Osteoblast (primary cell): Measurements from ENCODE around the gene SORCS2. TPM values are rescaled to one million over a fixed set of nuclear protein-coding genes. Genes with fewer than 3 reads are reported as not detected.

Experiments used
- DNase-seq: peaks from one replicate; pipeline ENCODE4 v3.0.0; 2011; ENCODE audit warnings: low spot score, mixed read lengths; ENCODE audit not compliant: insufficient read length; ENCODE audit errors: missing footprints
- H2AFZ ChIP-seq: 2 replicates; pipeline ENCODE4 v1.6.0; 2011; ENCODE audit warnings: mild to moderate bottlenecking, low read length
- H3K27ac ChIP-seq: 2 replicates; pipeline ENCODE4 v1.5.1; 2011; ENCODE audit warnings: mild to moderate bottlenecking, low read depth, low read length, moderate library complexity
- H3K27me3 ChIP-seq: 2 replicates; pipeline ENCODE4 v1.6.0; 2012; ENCODE audit warnings: mild to moderate bottlenecking, control low read depth, inconsistent platforms, low read length, moderate library complexity; ENCODE audit not compliant: insufficient read depth
- H3K36me3 ChIP-seq: 2 replicates; pipeline ENCODE4 v1.5.1; 2011; ENCODE audit warnings: mild to moderate bottlenecking, low read length, control low read depth, moderate library complexity; ENCODE audit not compliant: insufficient read depth
- H3K4me1 ChIP-seq: 2 replicates; pipeline ENCODE4 v1.5.1; 2011; ENCODE audit warnings: mild to moderate bottlenecking, low read length, control low read depth, moderate library complexity; ENCODE audit not compliant: insufficient read depth
- H3K4me2 ChIP-seq: 2 replicates; pipeline ENCODE4 v1.6.0; 2011; ENCODE audit warnings: mild to moderate bottlenecking, low read length; ENCODE audit not compliant: insufficient read depth
- H3K4me3 ChIP-seq: fragments of 200-600 bp; sonication (generic); 3 replicates; pipeline ENCODE4 v1.5.1; 2012; ENCODE audit warnings: mild to moderate bottlenecking, low read length, inconsistent platforms; ENCODE audit not compliant: insufficient read depth
- H3K79me2 ChIP-seq: 2 replicates; pipeline ENCODE4 v1.6.0; 2012; ENCODE audit warnings: mild to moderate bottlenecking, low read length, control low read depth, inconsistent platforms; ENCODE audit not compliant: insufficient read depth
- H3K9me3 ChIP-seq: 2 replicates; pipeline ENCODE4 v1.5.1; 2011; ENCODE audit warnings: low read depth, low read length, control low read depth
- H4K20me1 ChIP-seq: 2 replicates; pipeline ENCODE4 v1.6.0; 2012; ENCODE audit warnings: mild to moderate bottlenecking, low read length, control low read depth; ENCODE audit not compliant: insufficient read depth
- total RNA-seq: library from RNA; depleted of rRNA; stranded (reverse); fragments of >200 nt; gene quantifications from 2 replicates; pipeline ENCODE4 v1.2.3, GENCODE V29; 2012
- TF ChIP-seq, protein P1 (sequence below): IDR thresholded peaks from 2 replicates; pipeline ENCODE4 v1.5.1; 2011; ENCODE audit warnings: mild to moderate bottlenecking, low read depth, low read length, moderate library complexity; ENCODE audit errors: extremely low read depth

Gene SORCS2
- total RNA-seq, 1 donor = 9.0 TPM

DNA sequence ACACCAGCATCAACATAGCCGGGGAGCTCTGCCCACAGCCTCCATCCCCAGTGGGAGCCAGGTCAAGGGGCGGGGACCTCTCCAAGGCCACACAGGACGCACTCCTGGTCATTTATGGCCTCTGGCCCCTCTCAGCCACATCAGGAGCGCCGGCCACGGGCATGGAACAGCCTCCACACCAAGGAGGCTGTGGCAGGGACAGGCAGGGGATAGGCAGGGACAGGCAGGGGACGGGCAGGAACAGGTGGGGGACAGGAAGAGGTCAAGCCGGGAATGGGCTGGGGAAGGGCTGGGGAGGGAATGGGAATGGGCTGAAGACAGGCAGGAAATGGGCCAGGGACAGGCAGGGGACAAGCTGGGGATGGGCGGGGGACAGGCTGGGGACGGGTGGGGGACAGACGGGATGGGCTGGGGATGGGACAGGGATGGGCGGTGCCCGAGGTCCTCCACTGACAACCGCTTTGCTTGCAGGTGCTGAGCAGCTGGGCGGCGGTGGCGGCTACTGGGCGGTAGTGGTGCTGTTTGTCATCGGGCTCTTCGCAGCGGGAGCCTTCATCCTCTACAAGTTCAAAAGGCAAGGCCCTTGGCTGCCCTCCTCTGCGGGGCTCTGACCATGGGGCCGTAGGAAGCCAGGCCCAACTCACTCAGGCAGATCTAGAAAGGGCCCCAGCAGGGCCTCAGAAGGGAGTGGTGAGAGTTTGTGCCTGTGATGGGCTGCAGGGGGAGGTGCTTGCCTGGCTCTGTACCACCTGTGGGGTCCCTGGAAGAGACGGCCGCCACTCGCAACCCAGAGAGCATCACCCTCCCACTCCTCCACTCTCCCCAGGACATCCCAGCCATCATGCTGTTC lies 541.7 kb downstream of the SORCS2 start:
- DNase-seq = no peak
- no peaks in the 10 kb centered on the region for H3K4me1 ChIP-seq
- H3K79me2 ChIP-seq = no peaks in the 10 kb centered on the region
- TF ChIP-seq, protein P1, sequence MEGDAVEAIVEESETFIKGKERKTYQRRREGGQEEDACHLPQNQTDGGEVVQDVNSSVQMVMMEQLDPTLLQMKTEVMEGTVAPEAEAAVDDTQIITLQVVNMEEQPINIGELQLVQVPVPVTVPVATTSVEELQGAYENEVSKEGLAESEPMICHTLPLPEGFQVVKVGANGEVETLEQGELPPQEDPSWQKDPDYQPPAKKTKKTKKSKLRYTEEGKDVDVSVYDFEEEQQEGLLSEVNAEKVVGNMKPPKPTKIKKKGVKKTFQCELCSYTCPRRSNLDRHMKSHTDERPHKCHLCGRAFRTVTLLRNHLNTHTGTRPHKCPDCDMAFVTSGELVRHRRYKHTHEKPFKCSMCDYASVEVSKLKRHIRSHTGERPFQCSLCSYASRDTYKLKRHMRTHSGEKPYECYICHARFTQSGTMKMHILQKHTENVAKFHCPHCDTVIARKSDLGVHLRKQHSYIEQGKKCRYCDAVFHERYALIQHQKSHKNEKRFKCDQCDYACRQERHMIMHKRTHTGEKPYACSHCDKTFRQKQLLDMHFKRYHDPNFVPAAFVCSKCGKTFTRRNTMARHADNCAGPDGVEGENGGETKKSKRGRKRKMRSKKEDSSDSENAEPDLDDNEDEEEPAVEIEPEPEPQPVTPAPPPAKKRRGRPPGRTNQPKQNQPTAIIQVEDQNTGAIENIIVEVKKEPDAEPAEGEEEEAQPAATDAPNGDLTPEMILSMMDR = no peak
- H3K27ac ChIP-seq = no peak overlapping the region
- H3K4me3 ChIP-seq = no peak overlapping the region
- no peaks in the 10 kb centered on the region for H4K20me1 ChIP-seq
- H3K9me3 ChIP-seq = no peaks in the 10 kb centered on the region
- H3K27me3 ChIP-seq = no peaks in the 10 kb centered on the region
- no peaks in the 10 kb centered on the region for H3K36me3 ChIP-seq
- no peak overlapping the region for H2AFZ ChIP-seq
- H3K4me2 ChIP-seq = no peak overlapping the region

DNA sequence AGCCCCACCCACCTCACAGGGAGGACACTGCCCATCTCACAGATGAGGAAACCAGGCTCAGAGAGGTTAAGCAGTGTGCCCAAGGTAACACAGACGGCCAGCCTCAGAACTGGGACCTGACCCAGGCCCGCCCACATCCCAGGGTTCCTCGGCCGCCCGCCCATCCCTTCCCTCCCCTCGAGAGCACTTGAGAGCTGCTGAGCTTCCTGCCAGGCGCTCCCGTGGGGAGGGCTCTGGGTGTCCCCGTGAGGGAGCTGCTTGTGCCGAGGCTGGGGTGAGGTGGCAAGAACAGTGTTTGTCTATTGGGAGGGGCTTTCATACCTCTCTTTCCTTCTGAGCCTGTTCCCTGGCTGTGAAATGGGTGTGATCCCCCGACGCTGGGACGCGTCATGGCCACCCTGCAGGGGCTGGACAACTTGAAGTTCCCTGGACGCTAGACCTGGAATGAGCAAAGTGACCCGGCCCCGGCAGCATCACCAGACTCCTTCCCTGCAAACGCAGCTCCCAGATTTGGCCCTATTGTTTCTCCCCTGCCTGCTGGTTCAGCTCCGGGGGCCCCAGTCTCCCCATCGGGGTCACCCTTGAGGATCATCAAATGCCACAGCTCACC lies 542.4 kb downstream of the SORCS2 start:
- H3K27me3 ChIP-seq = no peaks in the 10 kb centered on the region
- H3K36me3 ChIP-seq = no peaks in the 10 kb centered on the region
- TF ChIP-seq, protein P1 = no peak
- H3K9me3 ChIP-seq = no peaks in the 10 kb centered on the region
- no peaks in the 10 kb centered on the region for H3K4me1 ChIP-seq
- no peaks in the 10 kb centered on the region for H4K20me1 ChIP-seq
- no peaks in the 10 kb centered on the region for H3K79me2 ChIP-seq
- no peak overlapping the region for H3K27ac ChIP-seq
- DNase-seq = no peak
- no peak overlapping the region for H3K4me3 ChIP-seq
- H3K4me2 ChIP-seq = no peak overlapping the region
- H2AFZ ChIP-seq = no peak overlapping the region

- no peak overlapping the region for H3K27ac ChIP-seq
- H3K4me1 ChIP-seq = no peaks in the 10 kb centered on the region
- no peak overlapping the region for H2AFZ ChIP-seq
- H3K27me3 ChIP-seq = no peaks in the 10 kb centered on the region
- no peaks in the 10 kb centered on the region for H4K20me1 ChIP-seq
- DNase-seq = no peak
- no peaks in the 10 kb centered on the region for H3K9me3 ChIP-seq
- H3K4me2 ChIP-seq = no peak overlapping the region
- H3K4me3 ChIP-seq = no peak overlapping the region
- H3K36me3 ChIP-seq = no peaks in the 10 kb centered on the region
- TF ChIP-seq, protein P1 = no peak
- H3K79me2 ChIP-seq = no peaks in the 10 kb centered on the region
Measured at GRCh38 chr4:7735395-7735794, 543.1 kb downstream of the SORCS2 start.

DNA sequence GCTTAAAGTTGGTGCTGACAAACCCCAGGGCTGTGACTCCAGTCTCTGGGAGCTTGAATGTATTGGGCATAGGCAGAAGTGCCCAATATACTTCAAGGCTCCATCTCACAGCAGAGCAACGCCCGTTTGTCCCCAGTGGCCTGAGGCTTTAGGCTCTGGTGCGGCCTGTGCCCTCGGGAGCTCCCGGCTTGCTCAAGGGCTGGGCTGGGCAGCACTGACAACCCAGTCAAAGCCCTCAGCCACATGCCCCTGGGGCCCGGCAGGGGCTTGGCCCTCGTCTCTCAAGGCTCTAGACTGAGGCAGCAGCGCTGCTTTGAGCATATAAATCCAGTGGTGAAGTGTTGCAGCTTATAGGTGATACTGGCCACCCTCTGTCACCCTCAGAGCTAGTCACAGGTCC lies 543.6 kb downstream of the SORCS2 start:
- no peak overlapping the region for H3K4me2 ChIP-seq
- no peaks in the 10 kb centered on the region for H4K20me1 ChIP-seq
- TF ChIP-seq, protein P1 = no peak

More for the DNA sequence above, 543.6 kb downstream of the SORCS2 start:
- no peak overlapping the region for H3K27ac ChIP-seq
- no peaks in the 10 kb centered on the region for H3K79me2 ChIP-seq
- H3K27me3 ChIP-seq = no peaks in the 10 kb centered on the region
- H2AFZ ChIP-seq = no peak overlapping the region
- H3K4me3 ChIP-seq = no peak overlapping the region
- no peak for DNase-seq
- H3K9me3 ChIP-seq = no peaks in the 10 kb centered on the region
- no peaks in the 10 kb centered on the region for H3K4me1 ChIP-seq
- no peaks in the 10 kb centered on the region for H3K36me3 ChIP-seq
